Mesodermal cell (in vitro differentiated cells): ENCODE data around the gene KDM4B.

Experiments used
- H3K27ac ChIP-seq: 2 replicates; pipeline ENCODE4 v1.7.0; 2013; ENCODE audit warnings: mild to moderate bottlenecking, low read depth, low read length, moderate library complexity; ENCODE audit not compliant: severe bottlenecking
- H3K36me3 ChIP-seq: 2 replicates; pipeline ENCODE4 v1.7.1; 2013; ENCODE audit warnings: mild to moderate bottlenecking, low read length, moderate library complexity; ENCODE audit not compliant: control insufficient read depth, insufficient read depth
- H3K4me1 ChIP-seq: one replicate; pipeline ENCODE4 v1.7.1; 2013; ENCODE audit warnings: mild to moderate bottlenecking, low read length; ENCODE audit not compliant: insufficient read depth, control insufficient read depth, poor library complexity, severe bottlenecking
- H3K4me3 ChIP-seq: 2 replicates; pipeline ENCODE4 v1.7.0; 2013; ENCODE audit warnings: low read length, control low read depth, mild to moderate bottlenecking; ENCODE audit not compliant: insufficient read depth, poor library complexity, severe bottlenecking; ENCODE audit errors: extremely low read depth
- H3K9me3 ChIP-seq: 2 replicates; pipeline ENCODE4 v1.7.1; 2013; ENCODE audit warnings: mild to moderate bottlenecking, low read length, moderate library complexity; ENCODE audit not compliant: control insufficient read depth
- WGBS, 2 experiments: methylation state at CpG; one replicate each; pipeline ENCODE4 v1.1.5; 2013; ENCODE audit warnings: missing lambda C conversion rate in 2 of 2; ENCODE audit not compliant: insufficient coverage in 2 of 2; 5-methylcytosine and 5-hydroxymethylcytosine counted together

KDM4B gene

DNA sequence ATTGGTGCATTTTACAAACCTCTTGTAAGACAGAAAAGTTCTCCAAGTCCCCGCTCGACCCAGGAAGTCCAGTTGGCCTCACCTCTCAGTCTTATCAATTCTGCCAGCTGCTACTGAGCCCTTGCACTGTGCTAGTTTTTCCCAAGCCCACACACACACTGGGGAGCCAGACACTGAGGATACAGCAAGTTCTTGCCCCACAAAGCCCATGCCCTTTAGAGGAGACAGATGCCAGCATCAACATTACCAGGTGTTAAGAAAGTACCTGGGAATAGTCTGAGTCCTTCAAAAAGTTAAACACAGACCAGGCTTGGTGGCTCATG is 196.7 kb downstream of the KDM4B start:
- no peaks in the 10 kb centered on the region for H3K9me3 ChIP-seq
- no peaks in the 10 kb centered on the region for H3K36me3 ChIP-seq
- H3K27ac ChIP-seq = no peak overlapping the region
- WGBS, 2 experiments = 95 to 100% methylated on average over 2 of the region's 2 CpGs
- peaks cover 3% of the 10 kb centered on the region for H3K4me1 ChIP-seq
- no peak overlapping the region for H3K4me3 ChIP-seq

DNA sequence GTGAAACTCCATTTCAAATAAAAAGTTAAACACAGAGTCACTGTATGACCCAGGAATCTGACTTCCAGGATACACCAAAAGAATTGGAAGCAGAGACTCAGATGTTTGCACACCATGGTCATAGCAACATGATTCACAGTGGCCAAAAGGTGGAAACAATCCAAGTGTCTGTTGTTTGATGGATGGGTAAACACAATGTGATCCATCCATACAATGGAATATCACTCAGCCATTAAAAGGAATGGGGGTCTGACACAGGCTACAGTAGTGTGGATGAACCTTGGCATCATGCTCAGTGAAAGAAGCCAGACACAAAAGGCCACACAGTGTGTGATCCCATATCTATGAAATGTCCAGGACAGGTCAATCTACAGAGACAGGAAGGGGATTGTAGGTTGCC is 197.3 kb downstream of the KDM4B start:
- no peaks in the 10 kb centered on the region for H3K9me3 ChIP-seq
- H3K4me3 ChIP-seq = no peak overlapping the region
- H3K4me1 ChIP-seq = peaks cover 3% of the 10 kb centered on the region
- H3K36me3 ChIP-seq = no peaks in the 10 kb centered on the region
- H3K27ac ChIP-seq = no peak overlapping the region

DNA sequence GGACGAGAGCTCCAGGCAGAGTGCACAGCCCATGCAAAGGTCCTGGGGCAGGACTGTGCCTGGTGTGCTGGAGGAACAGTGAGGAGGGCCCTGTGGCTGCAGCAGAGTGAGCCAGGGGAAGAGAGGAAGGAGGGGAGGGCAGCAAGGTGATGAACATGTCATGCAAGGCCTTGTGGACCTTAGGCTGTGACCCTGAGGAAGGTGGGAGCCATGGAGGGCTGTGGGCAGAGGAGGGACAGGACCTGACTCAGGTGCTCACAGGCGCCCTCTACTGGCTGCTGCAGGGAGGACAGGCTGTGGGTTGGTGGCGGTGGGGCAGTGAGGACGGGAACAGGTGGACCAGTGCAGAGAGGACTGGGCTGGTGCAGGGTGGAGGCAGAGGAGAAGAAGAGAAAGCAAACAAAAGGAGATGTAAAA is 201.4 kb downstream of the KDM4B start:
- WGBS, 2 experiments = 70 to 81% methylated on average over 4 of the region's 4 CpGs
- H3K4me3 ChIP-seq = no peak overlapping the region
- H3K4me1 ChIP-seq = no peaks in the 10 kb centered on the region
- no peaks in the 10 kb centered on the region for H3K9me3 ChIP-seq
- H3K27ac ChIP-seq = no peak overlapping the region
- H3K36me3 ChIP-seq = no peaks in the 10 kb centered on the region

DNA sequence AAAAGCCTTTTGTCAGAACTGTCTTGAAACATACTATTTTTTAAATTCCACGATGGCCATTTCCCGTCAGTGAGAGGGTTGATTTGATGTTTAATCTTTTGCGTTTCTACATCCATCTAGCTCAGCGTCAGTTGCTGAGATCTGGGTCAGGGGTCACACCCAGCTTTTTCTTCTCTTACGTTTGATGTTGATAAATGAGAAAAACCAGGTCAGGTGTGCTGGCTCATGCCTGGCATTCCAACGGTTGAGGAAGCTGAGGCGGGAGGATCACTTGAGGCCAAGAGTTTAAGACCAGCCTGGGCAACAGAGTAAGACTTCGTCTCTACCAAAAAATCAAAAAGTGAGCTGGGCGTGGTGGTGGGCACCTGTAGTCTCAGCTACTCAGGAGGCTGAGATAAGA is 202.8 kb downstream of the KDM4B start:
- no peak overlapping the region for H3K4me3 ChIP-seq
- no peaks in the 10 kb centered on the region for H3K9me3 ChIP-seq
- H3K27ac ChIP-seq = no peak overlapping the region
- H3K4me1 ChIP-seq = no peaks in the 10 kb centered on the region
- 80 to 86% methylated on average over 7 to 9 of the region's 9 CpGs for WGBS, 2 experiments
- no peaks in the 10 kb centered on the region for H3K36me3 ChIP-seq

DNA sequence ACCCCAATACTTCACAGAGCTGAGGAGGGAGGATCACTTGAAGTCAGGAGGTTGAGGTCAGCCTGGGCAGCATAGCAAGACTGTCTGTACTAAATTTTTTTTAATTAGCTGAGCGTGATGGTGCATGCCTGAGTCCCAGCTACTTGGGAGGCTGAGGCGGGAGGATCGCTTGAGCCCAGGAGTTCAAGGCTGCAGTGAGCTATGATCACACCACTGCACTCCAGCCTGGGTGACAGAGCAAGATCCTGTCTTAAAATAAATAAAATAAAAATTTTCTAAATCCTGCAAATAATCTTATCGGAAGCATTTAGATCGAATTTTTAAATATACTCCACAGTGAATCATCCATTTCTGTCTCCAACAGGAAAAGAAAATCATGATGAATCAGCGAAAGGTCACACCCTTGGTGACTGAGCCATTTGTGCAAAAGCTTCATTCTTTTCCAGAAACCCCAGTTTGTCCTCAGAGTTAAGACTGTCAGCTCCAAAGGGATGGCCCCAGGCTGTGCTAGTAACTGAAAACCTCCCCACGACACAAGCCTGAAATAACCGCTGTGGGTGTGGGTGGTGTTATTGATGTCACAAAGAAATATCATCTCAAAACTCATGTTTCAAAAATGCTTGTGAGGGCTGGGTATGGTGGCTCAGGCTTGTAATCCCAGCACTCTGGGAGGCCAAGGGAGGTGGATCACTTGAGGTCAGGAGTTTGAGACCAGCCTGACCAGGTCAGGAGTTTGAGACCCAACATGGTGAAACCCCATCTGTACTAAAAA is 204.1 kb downstream of the KDM4B start:
- 96% methylated on average over 4 to 5 of the region's 8 CpGs for WGBS, 2 experiments
- Histone ChIP-seq H3K9me3 (no peaks in the 10 kb centered on the region), H3K4me3 (no peak overlapping the region), H3K36me3 (no peaks in the 10 kb centered on the region), H3K4me1 (peaks cover 5% of the 10 kb centered on the region), H3K27ac (no peak overlapping the region)

DNA sequence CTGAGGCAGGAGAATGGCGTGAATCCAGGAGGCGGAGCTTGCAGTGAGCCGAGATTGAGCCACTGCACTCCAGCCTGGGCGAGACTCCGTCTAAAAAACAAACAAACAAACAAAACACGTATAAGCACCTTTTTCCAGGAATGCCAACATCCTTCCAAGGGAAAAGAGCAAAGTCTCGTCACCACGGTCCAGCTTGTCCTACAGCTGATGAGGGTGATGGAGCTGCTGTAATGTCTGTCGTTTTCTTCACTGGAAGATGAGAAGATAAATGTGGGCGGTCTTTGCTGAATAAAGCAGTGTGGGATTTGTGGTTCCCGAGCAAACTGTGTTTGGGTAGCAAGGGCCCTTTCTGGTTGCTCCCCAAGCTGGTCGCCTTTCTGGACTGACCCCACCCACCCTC is 205.1 kb downstream of the KDM4B start:
- 80 to 94% methylated on average over 4 to 7 of the region's 12 CpGs for WGBS, 2 experiments
- Histone ChIP-seq H3K4me3 (no peak overlapping the region), H3K27ac (no peak overlapping the region), H3K9me3 (no peaks in the 10 kb centered on the region), H3K36me3 (no peaks in the 10 kb centered on the region), H3K4me1 (peaks cover 5% of the 10 kb centered on the region)

DNA sequence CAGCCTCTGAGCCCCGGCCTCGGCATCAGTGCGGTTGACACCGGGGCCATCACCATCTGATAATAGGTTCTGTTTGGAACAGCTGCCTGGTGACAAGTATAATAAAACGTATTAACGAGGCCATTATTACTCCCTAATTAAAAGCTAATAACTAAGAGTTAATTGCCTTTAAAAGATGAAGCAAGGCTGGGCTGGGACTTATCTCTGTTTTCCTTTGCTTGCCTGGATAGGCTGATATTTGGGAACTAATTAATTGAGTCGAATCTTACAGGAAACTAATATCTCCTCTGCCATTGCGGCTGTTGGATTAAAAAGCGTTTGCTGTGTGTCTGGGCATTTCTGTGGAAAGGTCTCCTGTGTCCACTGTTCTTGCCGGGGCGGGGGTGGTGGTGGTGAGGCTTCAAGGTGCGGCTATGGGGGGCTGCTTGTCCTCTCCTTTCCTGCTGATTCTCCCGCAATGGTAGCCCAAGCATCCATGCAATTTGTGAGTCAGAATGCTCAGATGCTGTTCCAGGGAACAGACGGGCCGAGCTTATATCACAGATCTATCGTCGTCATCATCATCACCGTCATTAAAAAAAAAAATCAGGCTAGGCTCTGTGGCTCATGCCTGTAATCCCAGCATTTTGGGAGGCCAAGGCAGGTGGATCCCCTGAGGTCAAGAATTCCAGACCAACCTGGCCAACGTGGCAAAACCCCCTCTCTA is 209.0 kb downstream of the KDM4B start:
- WGBS, 2 experiments = 93 to 94% methylated on average over 11 to 13 of the region's 19 CpGs
- no peak overlapping the region for H3K4me3 ChIP-seq
- H3K9me3 ChIP-seq = no peaks in the 10 kb centered on the region
- peaks cover 5% of the 10 kb centered on the region for H3K4me1 ChIP-seq
- no peaks in the 10 kb centered on the region for H3K36me3 ChIP-seq
- no peak overlapping the region for H3K27ac ChIP-seq

DNA sequence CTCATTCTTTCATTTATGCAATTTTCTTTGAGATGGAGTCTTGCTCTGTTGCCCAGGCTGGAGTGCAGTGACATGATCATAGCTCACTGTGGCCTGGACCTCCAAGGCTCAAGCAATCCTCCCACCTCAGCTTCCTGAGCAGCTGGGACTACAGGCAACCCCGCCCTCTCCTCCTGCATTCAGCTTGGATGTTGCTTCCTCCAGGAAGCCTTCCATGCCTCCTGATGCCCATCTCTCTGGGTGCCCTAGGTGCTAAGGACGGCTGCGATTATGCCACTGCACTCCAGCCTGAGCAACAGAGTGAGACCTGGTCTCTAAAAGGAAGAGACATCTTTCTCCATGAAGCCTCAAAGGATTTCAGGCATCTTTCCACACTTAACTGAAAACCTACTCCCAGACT is 209.9 kb downstream of the KDM4B start:
- 97 to 100% methylated on average over 3 of the region's 3 CpGs for WGBS, 2 experiments
- Histone ChIP-seq H3K36me3 (no peaks in the 10 kb centered on the region), H3K27ac (no peak overlapping the region), H3K9me3 (no peaks in the 10 kb centered on the region), H3K4me3 (no peak overlapping the region), H3K4me1 (peaks cover 5% of the 10 kb centered on the region)

DNA sequence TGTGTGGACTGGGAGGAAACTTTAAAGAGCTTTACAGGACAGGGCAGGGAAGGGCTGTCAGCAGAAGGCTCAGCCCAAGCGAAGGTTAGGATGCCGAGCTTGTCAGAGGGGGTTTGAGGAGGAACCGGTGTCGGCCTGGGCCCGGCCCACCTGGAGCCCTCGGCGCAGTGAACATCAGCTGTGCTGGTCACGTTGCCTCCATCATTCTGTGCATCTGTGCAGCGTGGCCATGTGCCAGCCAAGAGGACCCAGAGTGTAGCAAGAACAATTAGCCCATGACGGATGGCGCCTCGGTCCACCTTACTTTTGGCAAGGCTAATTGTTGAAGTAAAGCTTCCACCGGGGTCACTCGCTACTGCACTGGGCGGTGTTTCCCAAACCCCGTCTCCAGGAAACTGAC is 210.3 kb downstream of the KDM4B start:
- WGBS, 2 experiments = 95% methylated on average over 10 to 12 of the region's 16 CpGs
- no peaks in the 10 kb centered on the region for H3K36me3 ChIP-seq
- no peak overlapping the region for H3K4me3 ChIP-seq
- H3K9me3 ChIP-seq = no peaks in the 10 kb centered on the region
- H3K4me1 ChIP-seq = peaks cover 5% of the 10 kb centered on the region
- no peak overlapping the region for H3K27ac ChIP-seq

DNA sequence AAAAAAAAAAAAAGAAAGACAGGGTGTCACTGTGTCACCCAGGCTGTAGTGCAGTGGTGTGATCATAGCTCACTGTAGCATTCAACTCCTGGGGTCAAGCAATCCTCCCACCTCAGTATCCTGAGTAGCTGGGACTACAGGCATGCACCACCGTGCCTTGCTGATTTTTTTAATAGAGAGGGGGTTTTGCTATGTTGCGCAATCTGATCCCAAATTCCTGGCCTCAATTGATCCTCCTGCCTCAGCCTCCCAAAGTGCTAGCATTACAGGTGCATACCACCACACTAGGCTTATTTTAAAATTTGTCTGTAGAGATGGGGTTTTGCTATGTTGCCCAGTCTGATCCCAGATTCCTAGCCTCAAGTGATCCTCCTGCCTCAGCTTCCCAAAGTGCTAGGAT is 212.4 kb downstream of the KDM4B start:
- Histone ChIP-seq H3K27ac (no peak overlapping the region), H3K4me3 (no peak overlapping the region), H3K4me1 (peaks cover 5% of the 10 kb centered on the region), H3K36me3 (no peaks in the 10 kb centered on the region), H3K9me3 (no peaks in the 10 kb centered on the region)
- WGBS, 2 experiments = 100% methylated on average over 1 of the region's 2 CpGs; no CpG with 5 or more reads in 1 of the 2 experiments

DNA sequence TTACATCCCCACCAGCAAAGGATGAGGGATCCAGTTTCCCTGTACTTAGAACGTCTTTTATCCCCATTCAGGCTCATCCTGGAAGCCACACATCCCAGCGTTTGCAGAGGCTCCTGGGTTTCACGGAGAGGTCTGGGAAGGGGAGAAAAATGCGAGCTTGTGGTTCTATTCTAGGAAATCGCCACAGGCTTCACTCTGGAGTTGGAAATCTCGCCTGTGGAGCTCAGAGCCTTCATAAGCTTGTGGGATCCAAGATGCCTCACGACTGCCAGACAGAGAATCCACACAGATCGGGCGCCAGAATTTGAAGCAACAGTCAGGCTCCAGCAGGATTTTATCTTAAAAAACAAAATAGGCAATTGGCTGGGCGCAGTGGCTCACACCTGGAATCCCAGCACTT is 213.8 kb downstream of the KDM4B start:
- H3K4me3 ChIP-seq = no peak overlapping the region
- H3K9me3 ChIP-seq = no peaks in the 10 kb centered on the region
- WGBS, 2 experiments = 70 to 82% methylated on average over 9 of the region's 10 CpGs
- no peaks in the 10 kb centered on the region for H3K36me3 ChIP-seq
- H3K27ac ChIP-seq = no peak overlapping the region
- no peaks in the 10 kb centered on the region for H3K4me1 ChIP-seq
